ENCODE results near the gene KCNQ1OT1. TPM values are rescaled to one million over a fixed set of nuclear protein-coding genes. Genes with fewer than 3 reads are reported as not detected.

Gene KCNQ1OT1
- total and polyA plus RNA-seq, 2 of the 4 experiments (the other 2 are of a cell fraction) = 0.14 to 2.0 TPM

DNA sequence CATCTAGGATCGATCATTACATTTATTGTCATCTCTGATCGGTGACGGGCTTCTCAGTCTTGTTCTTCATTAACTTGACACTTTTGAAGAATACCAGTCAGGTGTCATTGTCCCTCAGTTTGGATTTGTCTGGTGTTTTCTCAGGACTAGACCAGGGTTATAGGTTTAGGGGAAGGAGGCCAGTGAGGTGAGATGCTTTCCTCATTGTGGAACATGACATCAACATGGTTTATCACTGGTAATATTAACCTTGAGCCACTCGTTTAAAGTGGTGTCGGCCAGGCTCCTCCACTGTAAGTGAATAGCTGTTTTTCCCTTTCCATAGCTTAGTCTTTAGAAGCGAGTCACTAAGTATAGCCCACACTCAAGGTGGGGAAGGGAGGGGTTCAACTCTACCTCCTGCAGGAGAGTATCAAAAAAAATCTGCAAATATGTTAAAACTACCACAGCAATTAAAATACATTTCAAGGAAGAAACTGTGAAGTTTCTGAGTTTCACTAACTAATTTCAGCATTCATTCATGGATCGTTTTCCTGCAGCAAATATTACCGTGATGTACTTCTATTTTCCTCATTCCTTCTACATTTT lies 42.0 kb downstream of the KCNQ1OT1 start:
- intact Hi-C loops (cut with micrococcal nuclease) (no loop called here), in situ Hi-C loops (cut with MboI; ENCODE audit: low sequenced_read_pairs) (no loop called here), dilution Hi-C loops (cut with HindIII; ENCODE audit: low sequenced_read_pairs, unreplicated experiment) (no loop called here)
- ATAC-seq (ENCODE audit: low read depth) = no peak
- Histone ChIP-seq H3K79me1 (ENCODE audit: low read depth in 1 of 2, low read length in 2 of 2) (peaks cover 0 to 3% of the 10 kb centered on the region in 2 experiments; a peak in 1 of 4 replicates), H3K4me2 (ENCODE audit: low read depth, low read length) (no peak overlapping the region), H2BK15ac (ENCODE audit: low read depth, low read length) (no peak overlapping the region), H2AFZ (replicated peaks; ENCODE audit: low read length, poor library complexity) (no peak overlapping the region), H2BK20ac (ENCODE audit: low read depth, low read length) (no peak overlapping the region), H2AK5ac (ENCODE audit: low read depth, low read length) (no peak overlapping the region), H4K20me1 (ENCODE audit: insufficient read depth, low read length) (no peaks in the 10 kb centered on the region; the same call in 1 of the 2 replicates), H3K9me1 (ENCODE audit: insufficient read depth, low read length) (no peaks in the 10 kb centered on the region), H2BK120ac (ENCODE audit: low read depth, low read length) (no peak overlapping the region), H2AK9ac (replicated peaks; ENCODE audit: low read depth, low read length, poor library complexity) (no peak overlapping the region), H3K4me1 (ENCODE audit: control insufficient read depth, insufficient read depth, low read length) (no peaks in the 10 kb centered on the region), H4K91ac (ENCODE audit: insufficient read depth, low read depth, low read length) (no peak overlapping the region), H3K4ac (ENCODE audit: low read depth, low read length) (no peak overlapping the region), H3K36me3 (ENCODE audit: control insufficient read depth, insufficient read depth, low read length) (0 out of 2 replicates have a peak, but pooled peaks cover 2% of the 10 kb centered on the region), H3K27ac (ENCODE audit: insufficient read depth, low read length) (no peak overlapping the region), H3K27me3 (ENCODE audit: control insufficient read depth, insufficient read depth, low read length) (peaks cover 13% of the 10 kb centered on the region; the same call in 1 of the 2 replicates), H3K9me3 (ENCODE audit: control insufficient read depth, insufficient read depth, low read length) (peaks cover 66% of the 10 kb centered on the region), H3K4me3 (ENCODE audit: insufficient read depth, low read depth, low read length) (no peak overlapping the region), H3K18ac (ENCODE audit: low read depth, low read length) (no peak overlapping the region), H4K8ac (ENCODE audit: low read depth in 2 of 2, low read length in 2 of 2) (no peak overlapping the region), H3K14ac (replicated peaks; ENCODE audit: low read depth, low read length) (no peak overlapping the region), H3K23ac (ENCODE audit: low read depth, low read length) (no peak overlapping the region), H2BK5ac (ENCODE audit: low read depth, low read length, poor library complexity, severe bottlenecking) (no peak overlapping the region), H4K5ac (ENCODE audit: low read depth, low read length) (no peak overlapping the region), H3K56ac (ENCODE audit: extremely low read depth, insufficient read depth, low read length) (no peak overlapping the region), H3K9ac (ENCODE audit: low read depth, low read length) (no peak overlapping the region)
- no TSS peak for BruUV-seq (replicated peaks)
- ChIA-PET POLR2A (ENCODE audit: unreplicated experiment) (no interaction called here), CTCF (no interaction called here)
- WGBS, 2 experiments (ENCODE audit: extremely low coverage in 2 of 2, insufficient read length in 1 of 2) = no CpG with 5 or more reads among the region's 8 CpGs
- TF ChIP-seq CHD1 (IDR thresholded peaks at IDR 0.05; ENCODE audit: low read depth, low read length) (no peak), MXI1 (IDR thresholded peaks at IDR 0.05; ENCODE audit: borderline replicate concordance, low read depth, low read length) (no peak), POLR2A (IDR thresholded peaks at IDR 0.05; ENCODE audit: low read depth, low read length) (no peak), SMC3 (IDR thresholded peaks at IDR 0.05; ENCODE audit: low read depth, low read length) (no peak), BHLHE40 (IDR thresholded peaks at IDR 0.05; ENCODE audit: low read depth, low read length) (no peak), FOS (IDR thresholded peaks at IDR 0.05; ENCODE audit: low read depth, low read length) (no peak)
- TF ChIP-seq, protein P1, sequence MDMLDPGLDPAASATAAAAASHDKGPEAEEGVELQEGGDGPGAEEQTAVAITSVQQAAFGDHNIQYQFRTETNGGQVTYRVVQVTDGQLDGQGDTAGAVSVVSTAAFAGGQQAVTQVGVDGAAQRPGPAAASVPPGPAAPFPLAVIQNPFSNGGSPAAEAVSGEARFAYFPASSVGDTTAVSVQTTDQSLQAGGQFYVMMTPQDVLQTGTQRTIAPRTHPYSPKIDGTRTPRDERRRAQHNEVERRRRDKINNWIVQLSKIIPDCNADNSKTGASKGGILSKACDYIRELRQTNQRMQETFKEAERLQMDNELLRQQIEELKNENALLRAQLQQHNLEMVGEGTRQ (IDR thresholded peaks at IDR 0.05; ENCODE audit: low read depth, low read length) = no peak
- TF ChIP-seq, protein P2, sequence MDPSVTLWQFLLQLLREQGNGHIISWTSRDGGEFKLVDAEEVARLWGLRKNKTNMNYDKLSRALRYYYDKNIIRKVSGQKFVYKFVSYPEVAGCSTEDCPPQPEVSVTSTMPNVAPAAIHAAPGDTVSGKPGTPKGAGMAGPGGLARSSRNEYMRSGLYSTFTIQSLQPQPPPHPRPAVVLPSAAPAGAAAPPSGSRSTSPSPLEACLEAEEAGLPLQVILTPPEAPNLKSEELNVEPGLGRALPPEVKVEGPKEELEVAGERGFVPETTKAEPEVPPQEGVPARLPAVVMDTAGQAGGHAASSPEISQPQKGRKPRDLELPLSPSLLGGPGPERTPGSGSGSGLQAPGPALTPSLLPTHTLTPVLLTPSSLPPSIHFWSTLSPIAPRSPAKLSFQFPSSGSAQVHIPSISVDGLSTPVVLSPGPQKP (IDR thresholded peaks at IDR 0.05; ENCODE audit: borderline replicate concordance, low read depth, low read length) = no peak
- TF ChIP-seq, protein P3, sequence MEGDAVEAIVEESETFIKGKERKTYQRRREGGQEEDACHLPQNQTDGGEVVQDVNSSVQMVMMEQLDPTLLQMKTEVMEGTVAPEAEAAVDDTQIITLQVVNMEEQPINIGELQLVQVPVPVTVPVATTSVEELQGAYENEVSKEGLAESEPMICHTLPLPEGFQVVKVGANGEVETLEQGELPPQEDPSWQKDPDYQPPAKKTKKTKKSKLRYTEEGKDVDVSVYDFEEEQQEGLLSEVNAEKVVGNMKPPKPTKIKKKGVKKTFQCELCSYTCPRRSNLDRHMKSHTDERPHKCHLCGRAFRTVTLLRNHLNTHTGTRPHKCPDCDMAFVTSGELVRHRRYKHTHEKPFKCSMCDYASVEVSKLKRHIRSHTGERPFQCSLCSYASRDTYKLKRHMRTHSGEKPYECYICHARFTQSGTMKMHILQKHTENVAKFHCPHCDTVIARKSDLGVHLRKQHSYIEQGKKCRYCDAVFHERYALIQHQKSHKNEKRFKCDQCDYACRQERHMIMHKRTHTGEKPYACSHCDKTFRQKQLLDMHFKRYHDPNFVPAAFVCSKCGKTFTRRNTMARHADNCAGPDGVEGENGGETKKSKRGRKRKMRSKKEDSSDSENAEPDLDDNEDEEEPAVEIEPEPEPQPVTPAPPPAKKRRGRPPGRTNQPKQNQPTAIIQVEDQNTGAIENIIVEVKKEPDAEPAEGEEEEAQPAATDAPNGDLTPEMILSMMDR (conservative IDR thresholded peaks at IDR 0.05; ENCODE audit: low read depth, low read length) = no peak
- no peak for DNase-seq
